GM12878 (cell line): Measurements from ENCODE around the gene REEP5. TPM values are rescaled to one million over a fixed set of nuclear protein-coding genes. Genes with fewer than 3 reads are reported as not detected.

Experiments used
- ATAC-seq: fragments of 200-7000 bp; cut with Tn5 transposase; 3 replicates; pipeline ENCODE4 v1.9.1; 2020; ENCODE audit warnings: mild to moderate bottlenecking, moderate library complexity
- BruUV-seq: library from RNA; stranded (reverse); fragments of 400-500 nt; replicated peaks from 2 replicates; lab custom pipeline; 2021; lab: Mats Ljungman, UMichigan
- CTCF ChIA-PET: fragments of 300-600 bp; sonication (Branson Sonifier 250); formaldehyde crosslinking; extraction: SDS; loops from one replicate; lab custom pipeline; 2021; ENCODE audit warnings: inconsistent platforms; lab: Yijun Ruan, JAX
- POLR2A ChIA-PET: fragments of 350-600 bp; formaldehyde crosslinking; extraction: SDS; loops from one replicate; lab custom pipeline; 2021; ENCODE audit warnings: inconsistent platforms; lab: Charles Lee
- RAD21 ChIA-PET: fragments of 300-600 bp; sonication (Branson Sonifier 250); formaldehyde crosslinking; loops from one replicate; lab custom pipeline; 2023; ENCODE audit warnings: antibody characterized with exemption; ENCODE audit not compliant: unreplicated experiment; lab: Charles Lee
- SMC1A ChIA-PET: fragments of 300-600 bp; sonication (Branson Sonifier 250); formaldehyde crosslinking; loops from one replicate; lab custom pipeline; 2023; ENCODE audit not compliant: unreplicated experiment, uncharacterized antibody; lab: Charles Lee
- DNase-seq: peaks from one replicate; pipeline ENCODE4 v3.0.0-alpha.2; 2011; ENCODE audit warnings: low read depth, low spot score
- FAIRE-seq: peaks from 3 replicates; lab custom pipeline; 2011; peaks lifted over from hg19 to GRCh38; lab: Jason Lieb, UNC
- H2AFZ ChIP-seq: 2 replicates; pipeline ENCODE4 v1.6.0; 2011; ENCODE audit warnings: low read depth, low read length, control low read depth; ENCODE audit not compliant: control insufficient read depth
- H3K27ac ChIP-seq: 2 replicates; pipeline ENCODE4 v1.5.1; 2011; ENCODE audit warnings: control low read depth; ENCODE audit not compliant: control insufficient read depth, insufficient read depth
- H3K27me3 ChIP-seq, 2 experiments: replicated peaks in 1 of 2; 2 replicates each; pipeline versions ENCODE4 v1.6.0 to v1.6.1; 2011; ENCODE audit warnings: low read length in 1 of 2; ENCODE audit not compliant: control insufficient read depth in 2 of 2, insufficient read depth in 2 of 2
- H3K36me3 ChIP-seq, 2 experiments: 2 replicates each; pipeline ENCODE4 v1.5.1; 2011; ENCODE audit warnings: low read length in 1 of 2; ENCODE audit not compliant: control insufficient read depth in 2 of 2, insufficient read depth in 2 of 2
- H3K4me1 ChIP-seq: 2 replicates; pipeline ENCODE4 v1.6.1; 2011; ENCODE audit warnings: mild to moderate bottlenecking, low read length, moderate library complexity, mixed read lengths; ENCODE audit not compliant: control insufficient read depth, insufficient read depth
- H3K4me2 ChIP-seq: 2 replicates; pipeline ENCODE4 v1.6.0; 2011; ENCODE audit warnings: control low read depth; ENCODE audit not compliant: control insufficient read depth, insufficient read depth
- H3K4me3 ChIP-seq: fragments of 200-600 bp; sonication (generic); 2 replicates; pipeline ENCODE4 v1.5.1; 2016
- H3K79me2 ChIP-seq: 2 replicates; pipeline ENCODE4 v1.6.0; 2011; ENCODE audit warnings: low read length; ENCODE audit not compliant: control insufficient read depth, insufficient read depth
- H3K9ac ChIP-seq: 2 replicates; pipeline ENCODE4 v1.8.0; 2011; ENCODE audit warnings: low read length, control low read depth, mixed read lengths; ENCODE audit not compliant: control insufficient read depth, insufficient read depth
- H3K9me3 ChIP-seq: replicated peaks from 3 replicates; pipeline ENCODE4 v1.5.1; 2011; ENCODE audit warnings: mild to moderate bottlenecking, low read length; ENCODE audit not compliant: control insufficient read depth, insufficient read depth
- H4K20me1 ChIP-seq: 2 replicates; pipeline ENCODE4 v1.6.0; 2011; ENCODE audit not compliant: control insufficient read depth, insufficient read depth
- ATF7 ChIP-seq: fragments of 450-650 bp; IDR thresholded peaks from 2 replicates; pipeline ENCODE4 v1.6.1; 2016; ENCODE audit warnings: low read depth, mild to moderate bottlenecking
- CBX3 ChIP-seq: fragments of 200-600 bp; sonication (generic); IDR thresholded peaks from 2 replicates; pipeline ENCODE4 v1.6.1; 2016; ENCODE audit warnings: low read depth, borderline replicate concordance
- NRF1 ChIP-seq: conservative IDR thresholded peaks from 2 replicates; pipeline ENCODE4 v1.6.1; 2011; ENCODE audit warnings: mild to moderate bottlenecking, low read depth, low read length, improper control_type of control experiment
- SMARCA5 ChIP-seq: fragments of 450-650 bp; IDR thresholded peaks from 2 replicates; pipeline ENCODE4 v1.6.1; 2017; ENCODE audit warnings: mild to moderate bottlenecking
- SRF ChIP-seq, 2 experiments: IDR thresholded peaks; 2 replicates each; pipeline ENCODE4 v1.6.1; 2011; ENCODE audit warnings: low read depth in 2 of 2, low read length in 2 of 2, mild to moderate bottlenecking in 1 of 2, moderate library complexity in 1 of 2
- ZBTB40 ChIP-seq: fragments of 450-650 bp; IDR thresholded peaks from 2 replicates; pipeline ENCODE4 v1.6.1; 2016; ENCODE audit warnings: mild to moderate bottlenecking, moderate library complexity, borderline replicate concordance
- WGBS: methylation state at CpG from one replicate; pipeline ENCODE4 v1.1.6; 2016; ENCODE audit warnings: low lambda C conversion rate; ENCODE audit not compliant: insufficient replicate concordance, insufficient coverage; ENCODE audit errors: missing lambda C conversion rate; 5-methylcytosine and 5-hydroxymethylcytosine counted together
- in situ Hi-C: fragments of 300-500 bp; cut with MboI; formaldehyde crosslinking; loops from 9 replicates; pipeline ENCODE4 v1.14.3; 2018; ENCODE audit warnings: mixed read lengths
- intact Hi-C: fragments of 100-400 bp; cut with micrococcal nuclease; formaldehyde crosslinking; loops from one replicate; pipeline ENCODE4 v1.14.2; 2022; ENCODE audit not compliant: unreplicated experiment
- polyA plus RNA-seq, 11 experiments: library from polyadenylated mRNA; depleted of rRNA in 4 of 11; unstranded in 6 of 11; stranded (reverse) in 5 of 11; fragments of >200 nt; fragmentation: Nextera tagmentation in 4 of 11; fragmentation: Illumina TruSeq in 1 of 11; extraction: Ambion mirVana in 4 of 11; extraction: Trizol in 1 of 11; gene quantifications; 1 replicate in 1 of 11; 2 replicates in 10 of 11; pipeline versions ENCODE4 v1.2.1 to v1.2.3, GENCODE V29; 2011 to 2016; ENCODE audit warnings: inconsistent platforms in 2 of 11, missing spikeins in 2 of 11, low read depth in 1 of 11
- total RNA-seq, 4 experiments: library from RNA; depleted of rRNA in 3 of 4; stranded (reverse); fragments of >200 nt in 3 of 4; fragmentation: Illumina TruSeq in 1 of 4; extraction: Trizol in 1 of 4; gene quantifications; 2 replicates each; pipeline versions ENCODE4 v1.2.1 to v1.2.3, GENCODE V29; 2013 to 2021

Gene REEP5
- total and polyA plus RNA-seq, 10 of the 15 experiments (the other 5 are each of a cell fraction or from before 2014, with no cell fraction given) = 30.5 to 211 (median 113) TPM

- RAD21 ChIA-PET = interaction anchor here (0.6 kb wide), 1 partner anchor 31 kb away, joined by 6 read pairs; no protein-coding TSS in a partner anchor
- no peak for TF ChIP-seq SMARCA5
- no peak for TF ChIP-seq SRF (IDR thresholded peaks at IDR 0.05; ENCODE audit: low read depth in 2 of 2, low read length in 2 of 2)
- no peak for TF ChIP-seq CBX3
- no peak for TF ChIP-seq ZBTB40
- TF ChIP-seq NRF1 = no peak
- TF ChIP-seq ATF7 = no peak
- TF ChIP-seq, all 136 proteins: peak for 0
- H2AFZ ChIP-seq = no peak overlapping the region
- H3K4me1 ChIP-seq = peaks cover 9% of the 10 kb centered on the region; the same call in 1 of the 2 replicates
- WGBS = 95% methylated on average over 3 of the region's 3 CpGs
- POLR2A ChIA-PET = no interaction called here
- no peak for DNase-seq
- no peaks in the 10 kb centered on the region for H3K27me3 ChIP-seq
- H3K79me2 ChIP-seq = no peaks in the 10 kb centered on the region; the same call in 1 of the 2 replicates
- no peaks in the 10 kb centered on the region; the same call in 1 of the 2 replicates for H4K20me1 ChIP-seq
- H3K9me3 ChIP-seq = no peaks in the 10 kb centered on the region
- SMC1A ChIA-PET = interaction anchor here (1.0 to 1.8 kb wide), 6 partner anchors 9 to 138 kb away, joined by 3 to 6 read pairs (median 4); no protein-coding TSS in a partner anchor
- no peak overlapping the region for H3K4me2 ChIP-seq
- intact Hi-C loops (no loop called here), in situ Hi-C loops (no loop called here)
- peaks cover 5 to 30% of the 10 kb centered on the region in 2 experiments; a peak in 3 of 4 replicates for H3K36me3 ChIP-seq
- CTCF ChIA-PET = interaction anchor here (1.2 to 2.6 kb wide), 3 partner anchors 9 to 85 kb away, joined by 5 to 6 read pairs (median 5); no protein-coding TSS in a partner anchor
- no peak overlapping the region for H3K4me3 ChIP-seq
- ATAC-seq = no peak
- FAIRE-seq = no peak
- H3K9ac ChIP-seq = no peak overlapping the region
- no TSS peak for BruUV-seq
- H3K27ac ChIP-seq = no peak overlapping the region
These were observed 26.3 kb downstream of the REEP5 start for GRCh38 chr5:112895682-112896081.
